HG03175 (cell line): ENCODE results near the gene JAKMIP3.

Source experiments
- ATAC-seq: cut with Tn5 transposase; IDR thresholded peaks from one replicate; pipeline ENCODE4 v1.9.1; 2021; ENCODE audit warnings: mild to moderate bottlenecking, moderate library complexity; ENCODE audit not compliant: unreplicated experiment

Gene JAKMIP3

GRCh38 chr10:132097609-132098377 is 32.0 kb downstream of the JAKMIP3 start:
- no peak for ATAC-seq

DNA sequence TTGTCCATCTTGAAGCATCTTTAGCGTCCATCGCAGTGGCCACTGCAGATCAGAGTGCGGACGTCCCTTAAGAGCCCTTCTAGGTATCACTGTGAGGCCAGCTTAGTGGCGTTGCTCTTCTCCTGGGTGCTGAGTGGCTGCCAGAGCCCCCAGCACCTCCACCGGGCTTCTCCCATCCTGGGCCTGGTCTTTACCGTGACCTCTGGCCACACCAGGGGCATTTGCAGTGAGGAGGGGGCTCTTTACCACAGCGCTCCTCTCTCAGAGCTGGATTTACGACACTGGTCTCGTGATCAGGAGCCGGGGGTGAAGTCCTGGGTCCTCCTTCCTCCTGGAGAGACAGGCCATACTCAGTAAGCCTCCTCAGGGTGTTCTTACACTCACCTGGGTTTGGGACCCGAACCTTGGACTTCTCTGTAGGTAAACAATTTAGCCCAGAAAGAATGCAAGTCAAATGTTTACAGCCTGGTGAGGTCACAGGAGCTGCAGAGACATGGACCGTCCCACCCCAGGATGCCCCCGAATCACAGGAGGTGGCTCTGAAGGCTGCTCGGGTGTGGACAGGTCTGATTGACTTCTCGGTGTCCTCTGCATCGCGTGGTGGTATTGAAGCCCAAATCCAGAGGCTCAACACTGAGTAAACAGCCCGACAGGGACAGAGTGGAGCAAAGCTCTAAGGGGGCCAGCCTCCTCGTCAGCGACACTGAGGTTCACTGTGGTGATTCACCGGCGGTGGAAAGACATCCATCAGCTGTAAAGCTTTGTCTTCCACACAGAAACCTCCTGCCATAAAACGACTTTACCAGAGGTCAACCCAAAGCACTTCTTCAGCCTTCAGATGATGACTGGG is 33.0 kb downstream of the JAKMIP3 start:
- ATAC-seq, result no peak

GRCh38 chr10:132099389-132100090 is 33.8 kb downstream of the JAKMIP3 start:
- ATAC-seq, result no peak

DNA sequence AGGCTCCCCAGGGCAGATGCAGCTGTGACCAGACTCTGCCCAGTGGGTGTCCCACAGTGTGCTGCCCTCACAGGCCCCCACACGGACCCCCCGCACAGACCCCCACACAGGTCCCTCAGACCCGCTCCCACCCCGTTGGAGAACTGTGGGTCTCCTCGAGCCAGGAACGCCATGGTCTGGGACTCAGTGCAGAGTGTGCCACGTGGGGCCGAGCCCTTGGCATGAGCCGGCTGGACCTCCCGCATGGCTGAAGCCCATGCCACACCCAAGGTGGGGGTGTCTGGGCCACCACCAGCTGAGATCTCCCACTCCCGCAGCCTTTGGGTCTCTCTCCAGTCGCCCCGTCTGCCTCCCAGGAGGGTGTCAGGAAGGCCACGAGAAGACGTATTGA is 34.3 kb downstream of the JAKMIP3 start:
- no peak for ATAC-seq

DNA sequence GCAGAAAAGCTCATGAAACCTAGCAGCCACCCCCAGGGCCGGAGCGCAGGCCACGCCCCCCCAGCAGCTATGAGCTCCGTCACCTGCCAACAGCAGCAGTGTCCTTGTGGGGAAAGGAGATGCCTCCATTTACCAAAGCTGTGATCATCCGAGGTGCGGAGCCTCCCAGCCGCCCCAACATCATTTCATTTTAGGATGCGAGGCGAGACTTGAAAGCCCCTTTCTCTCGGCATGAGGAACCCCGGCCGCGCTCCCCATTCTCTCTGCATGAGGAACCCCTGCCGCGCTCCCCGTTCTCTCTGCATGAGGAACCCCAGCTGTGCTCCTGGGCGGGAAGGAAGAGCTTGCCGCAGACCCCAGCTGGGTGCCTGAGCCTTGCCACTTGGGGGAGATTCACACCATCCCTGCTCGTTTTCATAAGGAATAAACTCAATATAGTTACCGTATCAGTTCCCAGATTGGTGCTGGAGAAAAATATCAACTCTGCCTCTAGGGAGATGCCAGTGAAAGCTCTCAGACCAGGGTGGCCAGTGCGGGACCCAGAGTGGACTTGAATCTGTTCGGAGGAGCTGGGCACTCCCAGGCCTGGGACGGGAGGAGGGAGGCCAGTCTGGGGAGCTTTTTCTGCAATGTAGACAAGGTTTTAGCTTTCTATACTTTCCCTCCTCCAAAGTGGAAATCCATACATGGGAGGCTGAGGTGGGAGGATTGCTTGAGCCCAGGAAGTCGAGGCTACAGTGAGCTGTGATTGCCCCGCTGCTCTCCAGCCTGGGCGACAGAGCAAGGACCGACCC is 35.0 kb downstream of the JAKMIP3 start:
- ATAC-seq, result no peak

GRCh38 chr10:132101529-132101928 is 35.8 kb downstream of the JAKMIP3 start:
- ATAC-seq, result no peak

- no peak for ATAC-seq
These were observed 36.4 kb downstream of the JAKMIP3 start for GRCh38 chr10:132102071-132102716.

- no peak for ATAC-seq
These were observed 37.0 kb downstream of the JAKMIP3 start for GRCh38 chr10:132102717-132103110.

- ATAC-seq, result no peak
These were observed 37.6 kb downstream of the JAKMIP3 start for GRCh38 chr10:132103116-132103910.

GRCh38 chr10:132104062-132104461 is 38.3 kb downstream of the JAKMIP3 start:
- ATAC-seq, result no peak

- ATAC-seq, result no peak
These were observed 38.9 kb downstream of the JAKMIP3 start for GRCh38 chr10:132104471-132105301.

GRCh38 chr10:132105302-132105995 is 39.7 kb downstream of the JAKMIP3 start:
- no peak for ATAC-seq

DNA sequence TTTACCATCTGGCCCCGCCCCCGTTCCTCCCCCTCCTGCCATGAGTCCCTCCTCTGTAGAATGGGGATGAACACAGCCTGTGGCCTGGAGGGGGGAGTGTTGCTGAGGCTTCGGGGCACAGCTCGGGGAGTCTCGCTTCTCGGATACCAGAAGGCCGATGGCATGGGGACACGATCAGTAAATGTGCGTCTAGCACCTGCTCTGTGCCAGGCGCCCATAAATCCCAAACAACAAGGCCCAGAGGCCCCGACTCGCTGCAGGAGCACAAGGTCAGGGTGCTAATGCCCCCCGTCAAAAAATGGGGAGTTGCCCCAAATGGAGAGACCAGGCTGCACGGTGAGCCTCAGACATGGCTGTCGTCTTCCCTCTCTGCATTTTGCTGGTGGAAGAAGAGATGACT is 40.7 kb downstream of the JAKMIP3 start:
- ATAC-seq, result no peak

GRCh38 chr10:132107186-132107948 is 41.6 kb downstream of the JAKMIP3 start:
- no peak for ATAC-seq

DNA sequence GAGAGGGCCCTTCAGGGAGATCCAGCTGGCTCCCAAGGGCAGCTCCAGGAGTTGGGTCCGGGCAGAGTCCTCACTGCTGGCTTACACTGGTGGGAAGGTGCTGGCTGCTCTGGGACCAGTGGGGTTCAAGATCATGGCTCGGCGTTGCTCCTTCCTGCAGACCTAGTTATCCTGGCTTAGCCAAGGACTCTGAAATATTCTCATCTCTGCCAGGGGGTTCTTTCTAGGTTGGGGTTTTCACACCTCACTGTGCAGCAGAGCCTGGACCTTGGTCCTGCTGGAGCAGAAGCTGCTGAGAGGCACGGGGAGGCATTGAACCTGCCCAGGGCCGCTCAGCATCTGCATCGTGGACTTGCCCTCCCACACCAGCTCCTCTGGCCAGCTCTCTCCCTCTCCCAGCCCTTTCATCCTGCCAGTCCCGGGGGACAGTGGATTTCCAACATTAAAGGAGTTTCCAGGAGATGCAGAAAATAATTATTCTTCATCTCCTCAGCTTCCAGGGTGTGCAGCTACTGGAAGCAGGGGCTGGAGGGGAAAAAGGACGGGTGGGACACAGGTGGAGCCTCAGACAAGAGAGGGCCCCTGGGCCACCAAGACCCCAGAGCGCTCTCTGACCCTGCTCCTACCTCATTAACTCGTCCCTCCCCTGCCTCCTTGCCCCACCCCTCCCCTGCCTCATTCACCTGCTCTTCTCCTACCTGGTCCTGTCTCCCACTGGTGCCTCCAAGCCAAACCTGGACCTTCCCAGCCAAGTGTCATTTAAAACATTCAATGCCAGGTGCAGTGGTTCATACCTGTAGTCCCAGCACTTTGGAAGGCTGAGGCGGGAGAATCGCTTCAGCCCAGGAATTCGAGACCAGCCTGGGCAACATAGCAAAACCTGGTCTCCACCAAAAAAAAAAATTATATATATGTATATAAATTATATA is 42.5 kb downstream of the JAKMIP3 start:
- ATAC-seq, result no peak
